Stimulated activated naive B cell treated with anti-CD40 and anti-IgM and Interleukin-4, amounts not matched to agents 10 μg/mL and 1 μg/mL and 100 μg/mL, for 72 hours (primary cell): Measurements from ENCODE around the gene TBX19.

ENCODE experiments used
- ATAC-seq, 2 donors: fragments of 150-1000 bp; cut with Tn5 transposase; replicated peaks; 2 replicates each; pipeline ENCODE4 v1.10.0; 2021; ENCODE audit warnings: moderate library complexity in 1 of 2
- DNase-seq: peaks from one replicate; pipeline ENCODE4 v3.0.0; 2021
- H3K27ac Mint-ChIP-seq: one replicate; pipeline ENCODE4 v1.8.0; 2022; ENCODE audit warnings: mild to moderate bottlenecking, mixed read lengths
- H3K27me3 Mint-ChIP-seq, 2 donors: one replicate each; pipeline ENCODE4 v1.8.0; 2022; ENCODE audit warnings: mixed read lengths in 2 of 2
- H3K36me3 Mint-ChIP-seq, 2 donors: one replicate each; pipeline ENCODE4 v1.8.0; 2022; ENCODE audit warnings: mixed read lengths in 2 of 2, mild to moderate bottlenecking in 1 of 2
- H3K4me1 Mint-ChIP-seq, 2 donors: one replicate each; pipeline ENCODE4 v1.8.0; 2022; ENCODE audit warnings: mixed read lengths in 2 of 2, mild to moderate bottlenecking in 1 of 2
- H3K4me3 Mint-ChIP-seq, 2 donors: one replicate each; pipeline ENCODE4 v1.8.0; 2022; ENCODE audit warnings: mild to moderate bottlenecking in 2 of 2, mixed read lengths in 2 of 2, moderate library complexity in 1 of 2
- H3K9me3 Mint-ChIP-seq, 2 donors: one replicate each; pipeline ENCODE4 v1.8.0; 2022; ENCODE audit warnings: mixed read lengths in 2 of 2, mild to moderate bottlenecking in 1 of 2

The TBX19 gene

GRCh38 chr1:168291222-168291837 lies 10.7 kb downstream of the TBX19 start:
- ATAC-seq (no peak), DNase-seq (no peak)
- peaks cover 5 to 8% of the 10 kb centered on the region in 2 donors for H3K4me1 Mint-ChIP-seq
- H3K36me3 Mint-ChIP-seq = peaks cover 17% of the 10 kb centered on the region in 2 donors
- H3K9me3 Mint-ChIP-seq = no peaks in the 10 kb centered on the region
- H3K27me3 Mint-ChIP-seq = no peaks in the 10 kb centered on the region
- no peak overlapping the region for H3K27ac Mint-ChIP-seq
- no peak overlapping the region for H3K4me3 Mint-ChIP-seq

DNA sequence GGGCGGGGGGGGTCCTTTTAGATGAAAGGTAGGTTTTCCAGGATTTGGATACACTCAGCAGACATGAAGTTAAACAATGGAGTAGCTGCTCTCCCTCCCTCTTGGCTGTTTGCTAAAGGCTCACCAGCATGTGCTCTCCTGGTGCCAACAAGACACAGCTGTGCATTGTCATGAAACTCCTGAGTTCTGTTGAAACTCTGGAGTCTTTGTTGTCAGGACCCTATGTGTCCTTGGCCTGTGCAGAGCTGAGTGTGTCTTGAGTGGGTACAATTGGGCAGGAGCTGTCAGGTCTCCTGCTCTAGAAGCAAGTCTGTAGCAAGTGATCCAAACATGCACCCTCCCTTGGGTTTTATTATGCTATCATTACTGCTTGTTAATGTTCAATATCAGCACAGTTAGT lies 12.7 kb downstream of the TBX19 start:
- Mint-ChIP-seq H3K27ac (no peak overlapping the region), H3K9me3 (no peaks in the 10 kb centered on the region)

DNA sequence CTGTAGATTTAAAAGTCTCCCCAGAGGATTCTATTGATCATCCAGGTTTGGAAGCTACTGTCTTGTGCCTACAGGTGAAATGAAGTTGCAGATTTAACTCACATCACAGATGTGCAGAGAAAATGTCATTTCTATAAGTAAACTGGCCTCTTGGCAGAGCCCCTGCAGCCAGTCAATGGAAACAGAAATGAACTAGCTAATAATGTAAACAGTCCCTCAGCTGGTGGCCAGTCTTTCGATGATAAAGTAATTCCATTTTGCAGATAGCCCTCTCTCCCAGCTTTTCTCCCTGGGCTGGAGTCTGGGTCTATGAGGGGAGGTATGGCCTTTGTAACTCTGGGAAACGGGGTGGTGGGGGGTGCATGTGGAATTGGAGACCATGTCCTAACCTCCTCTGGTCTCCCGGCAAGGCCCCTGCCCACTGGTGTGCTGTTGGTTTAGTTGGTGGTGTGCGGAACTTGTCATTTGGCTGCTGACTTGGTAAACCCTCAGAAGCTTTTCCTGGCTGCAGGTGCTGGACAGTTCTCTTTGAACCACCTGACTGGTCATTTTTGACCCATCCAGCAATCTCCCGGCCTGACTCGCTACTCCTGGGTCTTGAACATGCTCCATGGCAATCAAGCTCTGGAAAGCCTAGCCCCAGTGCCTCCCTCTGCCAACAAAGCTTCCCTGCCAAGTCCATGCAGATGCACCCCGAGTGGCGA lies 14.9 kb downstream of the TBX19 start:
- peaks cover 0 to 1% of the 10 kb centered on the region in 2 donors for H3K4me1 Mint-ChIP-seq
- peaks cover 0 to 2% of the 10 kb centered on the region in 2 donors for H3K9me3 Mint-ChIP-seq
- H3K27me3 Mint-ChIP-seq = no peaks in the 10 kb centered on the region
- no peak for DNase-seq
- no peak overlapping the region for H3K27ac Mint-ChIP-seq
- peaks cover 17 to 28% of the 10 kb centered on the region in 2 donors for H3K36me3 Mint-ChIP-seq
- ATAC-seq = no peak
- H3K4me3 Mint-ChIP-seq = no peak overlapping the region

More for the DNA sequence above, 12.7 kb downstream of the TBX19 start:
- ATAC-seq (no peak), DNase-seq (no peak)
- Mint-ChIP-seq H3K27me3 (no peaks in the 10 kb centered on the region), H3K4me3 (no peak overlapping the region), H3K36me3 (peaks cover 15 to 21% of the 10 kb centered on the region in 2 donors), H3K4me1 (peaks cover 0 to 1% of the 10 kb centered on the region in 2 donors)

- Mint-ChIP-seq H3K27me3 (no peaks in the 10 kb centered on the region), H3K4me1 (peaks cover 0 to 1% of the 10 kb centered on the region in 2 donors), H3K27ac (no peak overlapping the region), H3K36me3 (peaks cover 14 to 26% of the 10 kb centered on the region in 2 donors), H3K9me3 (peaks cover 0 to 2% of the 10 kb centered on the region in 2 donors), H3K4me3 (no peak overlapping the region)
- ATAC-seq (no peak), DNase-seq (no peak)
Measured at GRCh38 chr1:168297019-168297730, 16.5 kb downstream of the TBX19 start.

DNA sequence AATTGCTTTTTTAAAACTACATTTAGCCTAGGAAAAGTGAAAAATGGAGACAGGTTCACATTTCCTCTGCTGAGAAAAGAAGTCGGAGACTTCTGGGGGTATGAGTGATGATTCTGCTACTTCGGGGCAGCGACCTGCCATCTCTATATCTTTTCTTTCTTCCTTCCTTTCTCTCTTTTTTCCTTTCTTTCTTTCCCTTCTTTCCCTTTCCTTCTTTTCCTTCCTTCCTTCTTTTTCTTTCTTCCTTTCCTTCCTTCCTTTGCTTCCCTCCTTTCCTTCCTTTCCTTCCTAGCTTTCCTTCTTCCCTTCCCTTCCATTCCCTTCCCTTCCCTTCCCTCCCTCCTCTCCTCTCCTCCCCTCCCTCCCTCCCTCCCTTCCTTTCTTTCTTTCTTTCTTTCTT lies 17.8 kb downstream of the TBX19 start:
- peaks cover 16 to 22% of the 10 kb centered on the region in 2 donors for H3K36me3 Mint-ChIP-seq
- H3K27ac Mint-ChIP-seq = peak overlapping the region; percentile 7
- no peak for DNase-seq
- H3K4me1 Mint-ChIP-seq = peaks cover 0 to 1% of the 10 kb centered on the region in 2 donors
- H3K27me3 Mint-ChIP-seq = no peaks in the 10 kb centered on the region
- peaks cover 0 to 2% of the 10 kb centered on the region in 2 donors for H3K9me3 Mint-ChIP-seq
- H3K4me3 Mint-ChIP-seq = no peak overlapping the region
- no peak for ATAC-seq

GRCh38 chr1:168300626-168301025 lies 19.9 kb downstream of the TBX19 start:
- H3K36me3 Mint-ChIP-seq = peaks cover 21 to 27% of the 10 kb centered on the region in 2 donors
- peaks cover 0 to 2% of the 10 kb centered on the region in 2 donors for H3K9me3 Mint-ChIP-seq
- DNase-seq (no peak), ATAC-seq (no peak)
- no peak overlapping the region for H3K27ac Mint-ChIP-seq
- H3K4me1 Mint-ChIP-seq = peaks cover 0 to 1% of the 10 kb centered on the region in 2 donors
- H3K4me3 Mint-ChIP-seq = no peak overlapping the region
- no peaks in the 10 kb centered on the region for H3K27me3 Mint-ChIP-seq

- Mint-ChIP-seq H3K36me3 (peaks cover 21 to 32% of the 10 kb centered on the region in 2 donors), H3K4me3 (no peak overlapping the region), H3K27ac (no peak overlapping the region), H3K4me1 (no peaks in the 10 kb centered on the region), H3K9me3 (peaks cover 0 to 2% of the 10 kb centered on the region in 2 donors), H3K27me3 (no peaks in the 10 kb centered on the region)
- ATAC-seq = no peak
- no peak for DNase-seq
Measured at GRCh38 chr1:168301664-168302320, 21.1 kb downstream of the TBX19 start.

GRCh38 chr1:168303716-168304540 lies 23.3 kb downstream of the TBX19 start:
- no peak for ATAC-seq
- Mint-ChIP-seq H3K27me3 (no peaks in the 10 kb centered on the region), H3K36me3 (peaks cover 24 to 32% of the 10 kb centered on the region in 2 donors), H3K9me3 (no peaks in the 10 kb centered on the region), H3K4me3 (no peak overlapping the region), H3K4me1 (no peaks in the 10 kb centered on the region), H3K27ac (no peak overlapping the region)
- DNase-seq = no peak

DNA sequence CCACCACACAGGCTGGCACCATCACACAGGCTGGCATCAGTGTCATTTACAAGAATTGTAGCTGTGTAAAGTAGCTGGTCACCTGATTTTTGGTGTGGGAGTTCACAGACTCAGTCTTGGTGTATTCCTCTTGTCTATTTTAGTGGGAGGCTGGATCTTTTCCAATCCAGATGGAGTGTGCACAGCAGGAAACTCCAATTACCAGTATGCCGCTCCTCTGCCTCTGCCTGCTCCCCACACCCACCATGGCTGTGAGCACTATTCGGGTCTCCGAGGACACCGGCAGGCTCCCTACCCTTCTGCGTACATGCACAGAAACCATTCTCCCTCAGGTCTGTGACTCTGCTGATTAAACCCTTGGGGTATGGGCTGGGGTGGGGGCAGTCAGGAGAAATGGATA lies 24.2 kb downstream of the TBX19 start:
- Mint-ChIP-seq H3K36me3 (peaks cover 24 to 38% of the 10 kb centered on the region in 2 donors), H3K27ac (no peak overlapping the region), H3K4me1 (no peaks in the 10 kb centered on the region), H3K9me3 (no peaks in the 10 kb centered on the region), H3K27me3 (no peaks in the 10 kb centered on the region), H3K4me3 (no peak overlapping the region)
- no peak for DNase-seq
- ATAC-seq = no peak

GRCh38 chr1:168312718-168313604 lies 32.3 kb downstream of the TBX19 start:
- ATAC-seq (peak; percentile 85 to 92), DNase-seq (no peak)
- H3K27ac Mint-ChIP-seq = no peak overlapping the region
- peaks cover 33 to 51% of the 10 kb centered on the region in 2 donors for H3K36me3 Mint-ChIP-seq
- no peaks in the 10 kb centered on the region for H3K9me3 Mint-ChIP-seq
- H3K4me3 Mint-ChIP-seq = no peak overlapping the region
- H3K27me3 Mint-ChIP-seq = no peaks in the 10 kb centered on the region
- peaks cover 6 to 9% of the 10 kb centered on the region in 2 donors for H3K4me1 Mint-ChIP-seq

GRCh38 chr1:168316142-168316541 lies 35.5 kb downstream of the TBX19 start:
- H3K4me1 Mint-ChIP-seq = peaks cover 4 to 9% of the 10 kb centered on the region in 2 donors

DNA sequence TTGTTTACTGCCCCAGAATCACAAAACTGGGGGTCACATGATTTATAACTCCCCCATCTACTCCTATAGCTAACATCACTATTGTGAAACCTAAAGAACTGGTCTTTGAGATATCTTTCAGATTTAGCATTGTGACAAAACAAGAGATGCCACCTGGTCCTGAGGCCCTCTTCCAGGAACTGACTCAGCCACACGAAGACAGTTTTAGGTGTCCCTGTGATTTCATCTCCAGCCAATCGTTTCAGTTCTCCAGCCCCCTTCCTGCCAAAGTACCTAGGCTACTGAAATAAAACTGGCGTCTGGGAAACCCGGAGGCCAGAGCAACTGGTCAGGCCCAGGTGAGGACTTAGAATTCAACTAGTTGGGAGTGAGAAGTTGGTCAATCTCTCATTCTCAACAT lies 36.6 kb downstream of the TBX19 start:
- Mint-ChIP-seq H3K4me3 (no peak overlapping the region), H3K27me3 (no peaks in the 10 kb centered on the region), H3K27ac (no peak overlapping the region), H3K9me3 (no peaks in the 10 kb centered on the region), H3K4me1 (peaks cover 4 to 9% of the 10 kb centered on the region in 2 donors), H3K36me3 (peaks cover 27 to 37% of the 10 kb centered on the region in 2 donors)
- DNase-seq = no peak
- no peak for ATAC-seq

More at GRCh38 chr1:168316142-168316541, 35.5 kb downstream of the TBX19 start:
- Mint-ChIP-seq H3K27ac (no peak overlapping the region), H3K36me3 (peaks cover 27 to 42% of the 10 kb centered on the region in 2 donors), H3K4me3 (no peak overlapping the region), H3K27me3 (no peaks in the 10 kb centered on the region), H3K9me3 (no peaks in the 10 kb centered on the region)
- no peak for DNase-seq
- no peak for ATAC-seq

DNA sequence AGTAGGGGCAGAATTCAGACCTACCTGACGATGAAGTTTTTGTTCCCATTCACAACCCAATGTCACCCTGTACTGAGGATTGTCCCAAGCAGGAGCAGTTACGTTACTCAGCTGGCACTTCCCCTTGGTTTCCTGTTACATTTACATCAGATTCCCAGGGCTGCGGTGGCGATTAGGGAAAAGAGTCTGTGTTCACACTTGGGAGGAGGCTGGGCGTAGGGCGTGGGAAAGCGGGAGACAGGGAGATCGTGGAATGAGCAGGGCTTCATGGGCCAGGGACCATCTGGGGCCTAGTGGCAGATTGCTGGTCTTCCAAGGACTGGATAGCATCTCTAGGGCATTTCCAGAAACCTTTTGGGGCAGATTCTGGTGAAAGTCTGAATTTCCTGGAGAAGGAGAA lies 39.0 kb downstream of the TBX19 start:
- H3K36me3 Mint-ChIP-seq = peaks cover 23 to 31% of the 10 kb centered on the region in 2 donors
- no peaks in the 10 kb centered on the region for H3K27me3 Mint-ChIP-seq
- DNase-seq (no peak), ATAC-seq (no peak)
- H3K9me3 Mint-ChIP-seq = peaks cover 0 to 3% of the 10 kb centered on the region in 2 donors
- H3K4me1 Mint-ChIP-seq = no peaks in the 10 kb centered on the region
- H3K4me3 Mint-ChIP-seq = no peak overlapping the region
- H3K27ac Mint-ChIP-seq = no peak overlapping the region
